ENCODE measurements around the gene CADM2.

DNA sequence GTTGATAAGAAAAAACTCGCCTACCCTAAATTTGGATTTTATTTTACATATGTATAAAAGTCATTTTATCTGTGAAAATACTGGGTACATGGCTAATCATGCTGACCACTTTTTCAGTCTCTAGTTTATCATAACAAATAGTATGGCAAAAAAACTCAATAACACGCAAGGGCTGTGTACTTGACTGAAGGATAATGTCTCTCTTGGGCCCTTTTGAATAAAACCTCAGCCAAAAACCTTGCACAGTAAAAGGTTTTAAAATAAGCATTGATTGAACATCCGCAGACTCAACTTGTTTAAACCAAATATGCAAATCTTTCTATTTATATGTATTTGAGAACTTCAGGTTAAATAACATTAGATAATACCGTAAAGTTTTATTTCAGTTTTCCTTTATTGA, 285.3 kb downstream of the CADM2 start:
- TF ChIP-seq EZH2 (IDR thresholded peaks at IDR 0.05; ENCODE audit: insufficient read depth, poor library complexity, severe bottlenecking) (no peak), EZH2phosphoT487 (IDR thresholded peaks at IDR 0.05; ENCODE audit: insufficient read depth, low read depth) (no peak)
